Stomach smooth muscle (tissue), 2 donors: Measurements from ENCODE around the gene PPP1R1C.

ENCODE experiments used
- H3K27ac ChIP-seq: one replicate; pipeline ENCODE4 v1.7.0; 2013; ENCODE audit warnings: mild to moderate bottlenecking, low read length, inconsistent platforms
- H3K27me3 ChIP-seq, 2 donors: one replicate each; pipeline ENCODE4 v1.7.0; 2013; ENCODE audit warnings: low read length in 2 of 2; ENCODE audit not compliant: insufficient read depth in 2 of 2, control insufficient read depth in 1 of 2
- H3K36me3 ChIP-seq, 2 donors: one replicate each; pipeline ENCODE4 v1.7.0; 2013; ENCODE audit warnings: low read length in 2 of 2; ENCODE audit not compliant: control insufficient read depth in 2 of 2, insufficient read depth in 2 of 2
- H3K4me1 ChIP-seq: one replicate; pipeline ENCODE4 v1.7.0; 2013; ENCODE audit warnings: low read length; ENCODE audit not compliant: control insufficient read depth, insufficient read depth
- H3K4me3 ChIP-seq, 2 donors: one replicate each; pipeline ENCODE4 v1.7.0; 2013; ENCODE audit warnings: low read length in 2 of 2
- H3K9ac ChIP-seq, 2 donors: one replicate each; pipeline ENCODE4 v1.7.0; 2013; ENCODE audit warnings: low read length in 2 of 2, mild to moderate bottlenecking in 1 of 2
- H3K9me3 ChIP-seq, 2 donors: one replicate each; pipeline ENCODE4 v1.7.0; 2013; ENCODE audit warnings: low read length in 2 of 2; ENCODE audit not compliant: control insufficient read depth in 2 of 2
- donor health status: healthy.
- donor health status: Pancreatic carcinoma.

The PPP1R1C gene

GRCh38 chr2:182067393-182067792 lies 81.7 kb downstream of the PPP1R1C start:
- Histone ChIP-seq H3K4me3 (no peak overlapping the region), H3K27ac (no peak overlapping the region), H3K9ac (no peak overlapping the region), H3K4me1 (no peaks in the 10 kb centered on the region), H3K36me3 (no peaks in the 10 kb centered on the region), H3K27me3 (no peaks in the 10 kb centered on the region), H3K9me3 (no peaks in the 10 kb centered on the region)

- Histone ChIP-seq H3K4me1 (no peaks in the 10 kb centered on the region), H3K27me3 (no peaks in the 10 kb centered on the region), H3K9me3 (no peaks in the 10 kb centered on the region), H3K36me3 (no peaks in the 10 kb centered on the region), H3K9ac (no peak overlapping the region), H3K27ac (no peak overlapping the region), H3K4me3 (no peak overlapping the region)
Measured at GRCh38 chr2:182068811-182069210, 83.2 kb downstream of the PPP1R1C start.

GRCh38 chr2:182069416-182069815 lies 83.8 kb downstream of the PPP1R1C start:
- Histone ChIP-seq H3K27ac (no peak overlapping the region), H3K27me3 (no peaks in the 10 kb centered on the region), H3K4me3 (no peak overlapping the region), H3K9me3 (no peaks in the 10 kb centered on the region), H3K9ac (no peak overlapping the region), H3K36me3 (no peaks in the 10 kb centered on the region), H3K4me1 (no peaks in the 10 kb centered on the region)

GRCh38 chr2:182069908-182070307 lies 84.3 kb downstream of the PPP1R1C start:
- Histone ChIP-seq H3K36me3 (no peaks in the 10 kb centered on the region), H3K9ac (no peak overlapping the region), H3K27me3 (no peaks in the 10 kb centered on the region), H3K4me1 (no peaks in the 10 kb centered on the region), H3K9me3 (no peaks in the 10 kb centered on the region), H3K4me3 (no peak overlapping the region), H3K27ac (no peak overlapping the region)

GRCh38 chr2:182070736-182071135 lies 85.1 kb downstream of the PPP1R1C start:
- H3K4me3 ChIP-seq, result no peak overlapping the region

GRCh38 chr2:182072861-182073260 lies 87.2 kb downstream of the PPP1R1C start:
- Histone ChIP-seq H3K27me3 (no peaks in the 10 kb centered on the region), H3K4me1 (no peaks in the 10 kb centered on the region), H3K36me3 (no peaks in the 10 kb centered on the region), H3K27ac (no peak overlapping the region), H3K9ac (no peak overlapping the region), H3K9me3 (no peaks in the 10 kb centered on the region), H3K4me3 (no peak overlapping the region)

More at GRCh38 chr2:182070736-182071135, 85.1 kb downstream of the PPP1R1C start:
- Histone ChIP-seq H3K27ac (no peak overlapping the region), H3K36me3 (no peaks in the 10 kb centered on the region), H3K9me3 (no peaks in the 10 kb centered on the region), H3K9ac (no peak overlapping the region), H3K27me3 (no peaks in the 10 kb centered on the region), H3K4me1 (no peaks in the 10 kb centered on the region)

GRCh38 chr2:182073613-182074012 lies 88.0 kb downstream of the PPP1R1C start:
- Histone ChIP-seq H3K9me3 (no peaks in the 10 kb centered on the region), H3K27ac (no peak overlapping the region), H3K36me3 (no peaks in the 10 kb centered on the region), H3K4me3 (no peak overlapping the region), H3K27me3 (no peaks in the 10 kb centered on the region), H3K9ac (no peak overlapping the region), H3K4me1 (no peaks in the 10 kb centered on the region)

- Histone ChIP-seq H3K27ac (no peak overlapping the region), H3K4me1 (no peaks in the 10 kb centered on the region), H3K9me3 (no peaks in the 10 kb centered on the region), H3K36me3 (no peaks in the 10 kb centered on the region), H3K27me3 (no peaks in the 10 kb centered on the region), H3K4me3 (no peak overlapping the region), H3K9ac (no peak overlapping the region)
Measured at GRCh38 chr2:182077023-182077422, 91.4 kb downstream of the PPP1R1C start.

- Histone ChIP-seq H3K4me3 (no peak overlapping the region), H3K9me3 (no peaks in the 10 kb centered on the region), H3K27me3 (no peaks in the 10 kb centered on the region), H3K27ac (no peak overlapping the region), H3K36me3 (no peaks in the 10 kb centered on the region), H3K4me1 (no peaks in the 10 kb centered on the region), H3K9ac (no peak overlapping the region)
Measured at GRCh38 chr2:182077448-182078142, 91.9 kb downstream of the PPP1R1C start.

- no peaks in the 10 kb centered on the region for H3K4me1 ChIP-seq
- H3K27me3 ChIP-seq, result no peaks in the 10 kb centered on the region
- no peak overlapping the region for H3K4me3 ChIP-seq
- H3K36me3 ChIP-seq, result no peaks in the 10 kb centered on the region
- no peak overlapping the region for H3K9ac ChIP-seq
- no peaks in the 10 kb centered on the region for H3K9me3 ChIP-seq
- H3K27ac ChIP-seq, result no peak overlapping the region
Measured at GRCh38 chr2:182078988-182079602, 93.4 kb downstream of the PPP1R1C start.

GRCh38 chr2:182080493-182080892 lies 94.8 kb downstream of the PPP1R1C start:
- no peaks in the 10 kb centered on the region for H3K27me3 ChIP-seq
- H3K9ac ChIP-seq, result no peak overlapping the region
- no peak overlapping the region for H3K4me3 ChIP-seq
- H3K36me3 ChIP-seq, result no peaks in the 10 kb centered on the region
- H3K27ac ChIP-seq, result no peak overlapping the region
- no peaks in the 10 kb centered on the region for H3K4me1 ChIP-seq
- no peaks in the 10 kb centered on the region for H3K9me3 ChIP-seq
